Large intestine (tissue), 3 donors: ENCODE measurements around the gene MYO16. TPM values are rescaled to one million over a fixed set of nuclear protein-coding genes. Genes with fewer than 3 reads are reported as not detected.

ENCODE experiments used
- DNase-seq, 2 donors: peaks; one replicate each; pipeline versions ENCODE4 v3.0.0 to v3.0.0-alpha.2; 2013
- H3K27ac ChIP-seq: one replicate; pipeline ENCODE4 v1.5.1; 2013; ENCODE audit warnings: low read length
- H3K27me3 ChIP-seq: 2 replicates; pipeline ENCODE4 v1.6.1; 2013; ENCODE audit warnings: low read length; ENCODE audit not compliant: control insufficient read depth, insufficient read depth
- H3K36me3 ChIP-seq: 2 replicates; pipeline ENCODE4 v1.6.1; 2013; ENCODE audit warnings: low read length; ENCODE audit not compliant: control insufficient read depth, insufficient read depth
- H3K4me1 ChIP-seq: one replicate; pipeline ENCODE4 v1.6.1; 2013; ENCODE audit warnings: low read length; ENCODE audit not compliant: control insufficient read depth, insufficient read depth
- H3K4me3 ChIP-seq: one replicate; pipeline ENCODE4 v1.5.1; 2013; ENCODE audit warnings: low read length
- H3K9me3 ChIP-seq: one replicate; pipeline ENCODE4 v1.6.1; 2013; ENCODE audit warnings: mild to moderate bottlenecking, low read depth, low read length, moderate library complexity; ENCODE audit not compliant: control insufficient read depth
- WGBS: methylation state at CpG from one replicate; pipeline ENCODE4 v1.1.5; 2013; ENCODE audit warnings: low lambda C conversion rate; ENCODE audit not compliant: insufficient coverage; 5-methylcytosine and 5-hydroxymethylcytosine counted together
- polyA plus RNA-seq: library from polyadenylated mRNA; unstranded; fragments of 120-200 nt; gene quantifications from one replicate; pipeline ENCODE4 v1.2.1, GENCODE V29; 2013

MYO16 gene
- polyA plus RNA-seq, 1 donor: 0.27 TPM

- H3K27me3 ChIP-seq: no peaks in the 10 kb centered on the region
- no peaks in the 10 kb centered on the region for H3K36me3 ChIP-seq
- H3K9me3 ChIP-seq: peaks cover 4% of the 10 kb centered on the region
- no peak overlapping the region for H3K27ac ChIP-seq
- 100% methylated on average over 2 of the region's 5 CpGs for WGBS
- DNase-seq: no peak
- no peak overlapping the region for H3K4me3 ChIP-seq
- no peaks in the 10 kb centered on the region for H3K4me1 ChIP-seq
These were observed 496.8 kb downstream of the MYO16 start for GRCh38 chr13:109126178-109126577.

GRCh38 chr13:109126891-109127641, 497.7 kb downstream of the MYO16 start:
- Histone ChIP-seq H3K27me3 (no peaks in the 10 kb centered on the region), H3K27ac (no peak overlapping the region), H3K4me3 (no peak overlapping the region), H3K36me3 (no peaks in the 10 kb centered on the region), H3K4me1 (no peaks in the 10 kb centered on the region), H3K9me3 (peaks cover 4% of the 10 kb centered on the region)
- no peak for DNase-seq
- 100% methylated on average over 1 of the region's 34 CpGs for WGBS

- no peak for DNase-seq
- H3K4me3 ChIP-seq: no peak overlapping the region
- H3K9me3 ChIP-seq: peaks cover 4% of the 10 kb centered on the region
- H3K4me1 ChIP-seq: no peaks in the 10 kb centered on the region
- H3K27me3 ChIP-seq: no peaks in the 10 kb centered on the region
- 88% methylated on average over 4 of the region's 6 CpGs for WGBS
- H3K27ac ChIP-seq: no peak overlapping the region
- no peaks in the 10 kb centered on the region for H3K36me3 ChIP-seq
These were observed 498.7 kb downstream of the MYO16 start for GRCh38 chr13:109128121-109128520.

DNA sequence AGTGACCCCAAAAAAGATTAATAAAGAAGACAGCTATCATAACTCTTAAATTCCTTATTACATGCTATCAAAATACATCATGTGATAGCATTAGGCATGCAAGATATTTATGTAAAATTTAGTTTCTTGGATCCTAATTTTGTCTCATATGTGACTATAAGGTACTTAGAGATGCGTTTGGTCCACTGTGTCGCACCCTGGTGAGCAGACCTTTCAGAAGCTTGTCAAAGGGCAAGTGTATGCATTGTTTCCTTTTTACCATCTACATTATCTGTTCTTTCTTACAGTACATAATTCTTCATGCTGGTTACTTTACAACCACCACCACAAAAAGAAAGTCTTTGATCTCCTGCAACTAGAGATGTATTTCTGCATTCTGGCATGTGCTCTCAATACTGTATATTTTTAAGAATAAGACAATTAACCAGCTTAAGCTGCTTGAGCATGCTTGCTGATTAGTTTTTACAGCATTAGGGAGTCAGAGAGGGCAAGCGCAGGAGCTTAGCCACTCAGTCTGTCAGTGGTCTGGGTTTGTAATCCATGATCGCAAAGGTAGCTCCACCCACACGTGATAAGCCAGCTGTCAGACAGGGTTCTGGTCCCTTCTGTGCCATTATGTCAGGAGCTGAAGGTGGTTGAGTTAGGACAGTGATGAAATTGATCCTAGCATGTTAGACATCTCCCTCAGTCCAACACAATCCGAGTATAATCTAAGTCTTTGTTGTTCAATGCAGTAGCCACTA, 500.9 kb downstream of the MYO16 start:
- WGBS: 87% methylated on average over 3 of the region's 6 CpGs
- H3K4me1 ChIP-seq: no peaks in the 10 kb centered on the region
- no peaks in the 10 kb centered on the region for H3K36me3 ChIP-seq
- H3K27me3 ChIP-seq: peaks cover 4% of the 10 kb centered on the region
- no peak for DNase-seq
- no peak overlapping the region for H3K4me3 ChIP-seq
- H3K9me3 ChIP-seq: peaks cover 4% of the 10 kb centered on the region
- no peak overlapping the region for H3K27ac ChIP-seq

- Histone ChIP-seq H3K36me3 (no peaks in the 10 kb centered on the region), H3K27ac (no peak overlapping the region), H3K4me1 (no peaks in the 10 kb centered on the region), H3K4me3 (no peak overlapping the region), H3K9me3 (peaks cover 4% of the 10 kb centered on the region), H3K27me3 (peaks cover 4% of the 10 kb centered on the region)
- DNase-seq: peak in 1 of 2 donors; percentile 9
- WGBS: 83% methylated on average over 1 of the region's 10 CpGs
These were observed 502.4 kb downstream of the MYO16 start for GRCh38 chr13:109131698-109132257.

GRCh38 chr13:109135018-109135417, 505.6 kb downstream of the MYO16 start:
- H3K4me3 ChIP-seq: no peak overlapping the region
- no peak overlapping the region for H3K27ac ChIP-seq
- no CpG with 5 or more reads among the region's 6 CpGs for WGBS
- peaks cover 2% of the 10 kb centered on the region for H3K9me3 ChIP-seq
- H3K36me3 ChIP-seq: no peaks in the 10 kb centered on the region
- no peak for DNase-seq
- H3K27me3 ChIP-seq: peaks cover 14% of the 10 kb centered on the region
- no peaks in the 10 kb centered on the region for H3K4me1 ChIP-seq

DNA sequence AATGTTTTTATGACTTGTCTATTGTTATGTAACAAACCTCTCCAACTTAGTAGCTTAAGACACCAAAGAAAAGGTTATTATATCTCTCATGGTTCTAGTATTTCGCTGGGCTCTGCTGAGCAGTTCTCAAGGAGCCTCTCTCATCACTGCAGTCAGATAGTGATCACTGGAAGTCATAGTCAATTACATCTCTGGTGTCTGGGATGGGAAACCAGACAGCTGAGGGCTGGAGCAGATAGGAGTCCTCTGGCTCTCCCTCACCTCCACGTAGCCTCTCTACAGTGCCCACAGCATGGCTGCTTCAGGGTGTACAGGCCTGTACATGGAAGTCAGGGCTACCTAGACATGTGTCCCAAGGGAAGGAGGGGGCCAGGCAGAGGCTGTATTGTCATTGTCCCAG, 507.5 kb downstream of the MYO16 start:
- Histone ChIP-seq H3K27ac (no peak overlapping the region), H3K4me1 (no peaks in the 10 kb centered on the region), H3K36me3 (no peaks in the 10 kb centered on the region), H3K4me3 (no peak overlapping the region), H3K9me3 (peaks cover 10% of the 10 kb centered on the region), H3K27me3 (peaks cover 29% of the 10 kb centered on the region)
- DNase-seq: no peak
- WGBS: no CpG with 5 or more reads among the region's 2 CpGs

- no peaks in the 10 kb centered on the region for H3K4me1 ChIP-seq
- H3K9me3 ChIP-seq: peaks cover 10% of the 10 kb centered on the region
- DNase-seq: no peak
- no peak overlapping the region for H3K27ac ChIP-seq
- H3K4me3 ChIP-seq: no peak overlapping the region
- no CpG with 5 or more reads among the region's 9 CpGs for WGBS
- no peaks in the 10 kb centered on the region for H3K36me3 ChIP-seq
- H3K27me3 ChIP-seq: peaks cover 46% of the 10 kb centered on the region
These were observed 509.9 kb downstream of the MYO16 start for GRCh38 chr13:109139346-109139745.

DNA sequence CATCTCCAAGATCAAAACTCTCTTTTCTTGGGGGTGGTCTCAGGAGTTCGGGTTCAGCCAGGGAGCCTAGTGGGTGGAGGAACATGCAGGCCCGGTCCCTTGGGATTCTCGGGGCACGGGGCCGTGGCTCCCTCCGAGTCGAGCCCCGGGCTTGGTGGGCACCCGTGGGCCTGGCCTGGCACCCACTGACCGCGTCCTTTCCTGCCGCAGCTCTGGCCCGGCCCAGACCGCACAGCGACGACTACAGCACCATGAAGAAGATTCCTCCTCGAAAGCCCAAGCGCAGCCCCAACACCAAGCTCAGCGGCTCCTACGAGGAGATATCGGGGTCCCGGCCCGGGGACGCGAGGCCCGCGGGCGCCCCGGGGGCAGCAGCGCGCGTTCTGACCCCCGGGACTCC, 510.6 kb downstream of the MYO16 start:
- H3K27ac ChIP-seq: no peak overlapping the region
- H3K9me3 ChIP-seq: peaks cover 10% of the 10 kb centered on the region
- DNase-seq: no peak
- peaks cover 43% of the 10 kb centered on the region for H3K27me3 ChIP-seq
- H3K4me3 ChIP-seq: no peak overlapping the region
- H3K36me3 ChIP-seq: no peaks in the 10 kb centered on the region
- no peaks in the 10 kb centered on the region for H3K4me1 ChIP-seq
- no CpG with 5 or more reads among the region's 33 CpGs for WGBS

- no peaks in the 10 kb centered on the region for H3K4me1 ChIP-seq
- no CpG with 5 or more reads among the region's 97 CpGs for WGBS
- H3K36me3 ChIP-seq: no peaks in the 10 kb centered on the region
- no peak for DNase-seq
- H3K27me3 ChIP-seq: peaks cover 44% of the 10 kb centered on the region
- no peak overlapping the region for H3K4me3 ChIP-seq
- H3K9me3 ChIP-seq: peaks cover 10% of the 10 kb centered on the region
- no peak overlapping the region for H3K27ac ChIP-seq
These were observed 511.3 kb downstream of the MYO16 start for GRCh38 chr13:109140479-109141349.
